ENCODE data around the gene SYP.
"Not testable (repeated sequence)": the region's sequence is repeated elsewhere in the genome, so short reads cannot be mapped to it uniquely, and the experiment has no call there.

Gene SYP

DNA sequence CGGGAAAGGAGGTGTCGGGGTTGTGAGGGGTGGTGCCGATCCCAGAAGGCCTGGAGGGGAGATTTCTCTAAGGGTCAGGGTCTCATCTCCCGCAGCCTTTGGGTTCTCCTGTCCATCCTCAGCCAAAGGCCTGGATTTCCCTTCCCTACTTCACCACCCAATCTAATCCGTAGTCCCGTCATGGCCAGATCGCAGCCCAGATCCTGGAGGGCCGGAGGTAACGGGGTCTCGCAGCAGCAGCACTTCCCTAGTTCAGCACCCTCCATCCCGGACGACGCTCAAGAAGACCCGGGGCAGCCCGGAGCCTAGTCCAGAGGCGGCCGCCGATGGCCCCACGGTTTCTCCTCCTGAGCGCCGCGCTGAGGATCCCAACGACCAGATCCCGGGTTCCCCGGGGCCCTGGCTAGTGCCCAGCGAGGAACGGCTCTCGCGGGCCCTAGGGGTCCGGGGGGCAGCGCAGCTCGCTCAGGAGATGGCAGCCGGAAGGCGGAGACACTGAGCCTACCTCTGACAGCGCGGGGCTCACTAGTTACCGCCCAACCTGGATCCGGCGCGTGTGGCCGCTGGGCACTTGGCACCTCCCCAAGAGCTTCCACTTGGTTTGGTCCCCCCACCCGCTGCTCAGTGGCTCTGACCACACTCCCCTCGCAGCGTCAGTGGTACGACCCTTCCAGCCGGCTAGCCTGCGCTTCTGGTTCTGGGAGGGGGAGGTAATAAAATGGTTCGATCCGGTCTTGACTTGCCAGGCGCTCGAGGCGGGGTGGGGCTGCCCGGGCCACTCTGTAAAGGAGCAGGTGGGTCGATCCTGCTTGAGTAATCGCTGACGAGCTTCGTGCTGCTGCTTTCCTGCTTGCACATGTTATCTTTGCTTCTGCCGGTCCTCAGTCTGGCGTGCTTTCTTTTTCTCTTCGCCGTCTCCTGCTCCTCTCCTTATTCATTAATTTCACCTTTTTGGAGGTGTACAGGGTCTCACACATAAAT is 33.8 kb downstream of the SYP start:
- peak; percentile 65 to 79 for DNase-seq

DNA sequence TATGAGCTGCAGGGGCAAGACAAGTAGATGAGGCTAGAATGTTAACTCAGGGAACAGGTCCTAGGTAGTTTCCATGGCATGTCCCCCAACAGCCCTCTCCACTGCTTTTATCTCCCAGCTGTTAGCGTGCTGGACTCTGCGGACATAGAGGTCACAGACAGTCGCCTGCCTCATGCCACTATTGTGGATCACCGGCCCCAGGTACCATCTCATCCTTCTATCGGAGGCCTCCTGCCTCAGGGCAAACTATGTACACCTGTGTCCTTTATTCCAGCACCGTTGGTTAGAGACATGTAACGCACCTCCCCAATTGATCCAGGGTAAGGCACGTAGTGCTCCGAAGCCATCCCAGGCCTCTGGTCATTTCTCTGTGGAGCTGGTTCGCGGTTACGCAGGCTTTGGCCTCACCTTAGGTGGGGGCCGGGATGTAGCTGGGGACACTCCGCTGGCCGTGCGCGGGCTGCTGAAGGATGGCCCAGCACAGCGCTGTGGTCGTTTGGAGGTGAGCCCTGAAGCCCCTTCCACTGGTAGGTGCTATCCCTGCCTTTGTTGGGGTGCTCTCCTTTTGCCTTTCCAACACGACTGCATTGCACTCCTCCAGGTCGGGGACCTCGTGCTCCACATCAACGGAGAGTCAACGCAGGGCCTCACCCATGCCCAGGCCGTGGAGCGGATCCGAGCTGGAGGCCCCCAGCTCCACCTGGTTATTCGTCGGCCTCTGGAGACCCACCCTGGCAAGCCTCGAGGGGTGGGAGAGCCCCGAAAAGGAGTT is 35.2 kb downstream of the SYP start:
- no peak for DNase-seq

DNA sequence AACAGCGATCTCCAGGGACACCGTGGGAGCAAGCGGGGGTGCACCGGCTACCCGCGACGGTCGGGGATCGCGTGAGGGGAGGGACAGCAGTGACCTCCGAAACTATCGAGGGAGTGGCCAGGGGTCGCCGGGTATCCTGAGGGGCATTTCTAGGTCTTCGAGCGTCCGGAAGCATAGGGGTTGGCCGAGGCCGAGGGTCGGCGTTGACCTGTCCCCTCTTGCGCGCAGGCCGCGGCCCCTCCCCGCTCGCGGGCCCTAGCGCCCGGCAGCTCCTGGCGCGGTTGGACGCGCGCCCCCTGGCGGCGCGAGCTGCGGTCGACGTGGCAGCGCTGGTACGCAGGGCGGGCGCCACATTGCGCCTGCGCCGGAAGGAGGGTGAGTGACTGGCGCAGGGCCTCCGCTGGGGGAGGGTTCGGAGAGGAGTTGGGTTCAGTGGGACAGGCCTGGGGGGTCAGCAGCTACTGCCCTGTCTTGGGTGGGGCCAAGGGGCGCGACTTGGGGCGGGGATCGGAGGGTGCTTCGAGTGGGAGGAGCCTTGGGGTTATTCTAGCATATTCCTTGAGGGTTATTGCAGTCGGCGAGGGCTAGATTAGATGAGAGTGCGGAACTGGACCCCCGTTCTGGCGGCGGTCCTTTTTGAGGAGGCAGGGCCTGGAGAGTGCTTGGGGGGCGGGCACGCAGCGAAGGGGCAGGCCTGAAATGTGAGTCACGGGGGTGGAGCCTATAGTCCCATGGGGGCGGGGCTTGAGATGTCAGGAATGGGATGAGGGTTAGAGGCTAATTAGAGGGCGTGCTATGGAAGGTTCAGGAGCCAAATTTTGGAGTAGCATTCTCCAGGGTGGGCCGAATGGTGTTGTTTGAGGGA is 36.2 kb downstream of the SYP start:
- DNase-seq, result peak; percentile 13 to 52

DNA sequence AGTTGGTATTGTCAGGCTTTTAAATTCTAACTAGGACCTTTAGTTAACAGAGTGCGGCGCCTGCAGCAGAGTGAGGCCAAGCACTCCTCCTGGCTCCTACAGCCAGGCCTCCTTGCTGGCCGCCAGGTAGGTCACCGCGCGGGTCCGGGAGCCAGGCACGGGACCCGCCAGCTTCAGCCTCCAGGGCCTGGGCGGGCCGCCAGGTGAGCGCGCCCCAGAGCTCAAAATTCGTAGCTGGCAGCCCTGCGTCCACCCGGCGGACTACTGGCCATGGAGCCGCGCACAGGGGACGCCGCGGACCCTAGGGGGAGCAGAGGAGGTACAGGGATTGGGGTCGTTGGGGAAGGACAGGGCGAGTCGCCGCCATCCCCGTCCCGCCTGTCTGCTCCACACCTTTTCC is 37.4 kb downstream of the SYP start, which contains the start of gene MAGIX:
TSS of gene MAGIX (plus strand) at position 139 of the 400 bp plus-strand sequence. CDS start at position 271, 132 bp downstream.
- DNase-seq, result no peak

DNA sequence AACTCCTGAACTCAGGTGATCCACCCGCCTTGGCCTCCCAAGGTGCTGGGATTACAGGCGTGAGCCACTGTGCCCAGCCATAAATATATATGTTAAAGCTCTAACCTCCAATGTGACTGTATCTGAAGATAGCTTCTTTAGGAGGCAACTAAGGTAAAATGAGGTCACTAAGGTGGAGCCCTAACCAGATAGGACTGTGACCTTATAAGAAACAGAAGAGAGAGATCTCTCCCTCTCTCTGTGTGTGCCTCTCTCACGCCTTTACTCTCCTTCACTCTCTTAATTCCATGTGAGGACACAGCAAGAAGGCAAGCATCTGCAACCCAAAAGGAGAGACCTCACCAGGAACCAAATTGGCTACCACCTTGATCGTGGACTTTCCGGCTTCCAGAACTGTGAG is 38.4 kb downstream of the SYP start:
- no peak for DNase-seq

DNA sequence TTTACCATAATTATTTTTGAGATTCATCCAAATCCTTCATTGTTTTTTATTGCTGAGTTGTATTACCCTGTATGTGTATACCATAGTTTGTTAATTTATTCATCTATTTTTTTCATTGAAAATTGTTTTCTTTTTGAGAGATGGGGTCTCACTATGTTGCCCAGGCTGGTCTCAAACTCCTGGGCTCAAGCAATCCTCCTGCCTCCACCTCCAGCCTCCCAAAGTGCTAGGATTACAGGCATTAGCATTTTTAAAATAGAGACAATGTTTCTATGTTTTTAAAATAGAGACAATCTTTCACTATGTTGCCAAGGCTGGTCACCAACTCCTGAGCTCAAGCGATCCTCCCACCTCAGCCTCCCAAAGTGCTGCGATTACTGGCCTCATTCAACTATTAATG is 39.1 kb downstream of the SYP start:
- DNase-seq, result no peak

DNA sequence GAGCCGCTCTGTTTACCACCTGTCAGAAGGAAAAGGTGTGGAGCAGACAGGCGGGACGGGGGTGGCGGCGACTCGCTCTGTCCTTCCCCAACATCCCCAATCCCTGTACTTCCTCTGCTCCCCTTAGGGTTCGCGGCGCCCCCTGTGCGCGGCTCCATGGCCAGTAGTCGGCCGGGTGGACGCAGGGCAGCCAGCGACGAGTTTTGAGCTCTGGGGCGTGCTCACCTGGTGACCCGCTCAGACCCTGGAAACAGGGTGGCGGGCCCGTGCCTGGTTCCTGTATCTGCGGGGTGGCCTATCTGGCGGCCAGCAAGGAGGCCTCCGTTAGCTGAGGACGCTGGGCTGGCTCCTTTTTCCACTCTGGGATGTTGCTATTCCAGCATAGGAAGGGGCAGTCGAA is 42.8 kb downstream of the SYP start:
- DNase-seq, result no peak

DNA sequence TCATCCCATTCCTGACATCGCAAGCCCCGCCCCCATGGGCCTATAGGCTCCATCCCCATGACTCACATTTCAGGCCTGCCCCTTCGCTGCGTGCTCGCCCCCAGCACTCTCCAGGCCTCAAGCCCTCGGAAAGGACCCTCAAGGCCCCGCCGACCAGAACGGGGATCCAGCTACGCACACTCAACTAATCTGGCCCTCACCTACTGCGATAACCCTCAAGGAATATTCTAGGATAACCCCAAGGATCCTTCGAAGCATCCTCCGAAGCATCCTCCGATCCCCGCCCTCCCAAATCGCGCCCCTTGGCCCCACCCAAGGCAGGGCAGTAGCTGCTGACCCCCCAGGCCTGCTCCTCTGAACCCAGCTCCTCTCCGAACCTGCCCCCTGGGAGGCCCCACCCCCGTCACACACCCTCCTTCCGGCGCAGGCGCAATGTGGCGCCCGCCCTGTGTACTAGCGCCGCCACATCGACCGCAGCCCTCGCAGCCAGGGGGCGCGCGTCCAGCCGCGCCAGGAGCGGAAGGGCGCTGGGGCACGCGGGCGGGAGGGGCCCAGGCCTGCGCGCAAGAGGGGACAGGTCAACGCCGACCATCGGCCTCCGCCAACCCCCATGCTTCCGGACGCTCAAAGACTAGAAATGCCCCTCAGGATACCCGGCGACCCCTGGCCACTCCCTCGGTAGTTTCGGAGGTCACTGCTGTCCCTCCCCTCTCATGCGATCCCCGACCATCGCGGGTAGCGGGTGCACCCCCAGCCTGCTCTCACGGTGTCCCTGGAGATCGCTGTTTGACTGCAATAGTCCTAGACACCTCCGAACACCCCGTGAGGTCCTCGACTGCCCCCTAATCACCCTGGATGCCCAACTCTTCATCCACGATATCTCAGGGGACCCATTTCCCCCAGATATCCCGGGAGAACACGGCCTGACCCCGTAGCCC is 43.8 kb downstream of the SYP start:
- DNase-seq, result peak; percentile 25 to 56

DNA sequence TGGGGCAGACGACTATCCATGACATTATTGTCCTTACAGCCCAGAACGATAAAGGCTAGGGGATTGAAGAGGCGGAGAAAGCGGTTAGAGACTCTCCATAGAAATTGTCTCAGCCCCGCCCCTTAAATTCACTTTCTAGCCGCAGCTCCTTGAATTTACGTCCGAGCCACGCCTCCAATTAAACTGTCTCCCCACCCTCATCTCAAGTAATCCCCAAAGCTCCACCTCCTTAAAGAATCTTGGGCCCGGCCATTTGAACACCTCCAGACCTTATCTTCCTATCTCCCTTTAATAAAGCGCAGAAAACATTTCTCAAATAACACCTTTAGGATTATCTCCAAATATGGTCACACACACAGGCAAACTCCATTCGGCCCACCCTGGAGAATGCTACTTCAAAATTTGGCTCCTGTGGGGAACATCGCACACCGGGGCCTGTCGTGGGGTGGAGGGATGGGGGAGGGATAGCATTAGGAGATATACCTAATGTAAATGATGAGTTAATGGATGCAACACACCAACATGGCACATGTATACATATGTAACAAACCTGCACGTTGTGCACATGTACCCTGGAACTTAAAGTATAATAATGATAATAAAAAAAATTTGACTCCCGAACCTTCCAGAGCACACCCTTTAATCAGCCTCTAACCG is 44.6 kb downstream of the SYP start:
- peak in 1 of 2 experiments; percentile 44 for DNase-seq

DNA sequence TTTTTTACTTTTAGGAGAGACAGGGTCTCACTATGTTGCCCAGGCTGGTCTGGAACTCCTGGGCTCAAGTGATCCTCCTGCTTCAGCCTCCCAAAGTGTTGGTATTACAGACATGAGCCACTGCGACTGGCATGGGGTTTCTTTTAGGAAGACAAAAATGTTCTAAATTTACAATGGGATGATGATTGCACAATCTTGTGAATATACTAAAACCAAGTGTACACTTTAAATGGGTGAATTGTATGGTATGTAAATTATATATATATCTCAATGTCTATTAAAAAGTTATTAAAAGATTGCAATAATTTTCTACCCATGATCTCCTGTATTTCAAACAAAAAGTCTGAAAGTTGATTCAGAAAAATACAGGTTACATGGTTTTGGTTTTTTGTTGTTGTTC is 46.5 kb downstream of the SYP start:
- no peak for DNase-seq

GRCh38 chrX:49149291-49149690 is 50.7 kb downstream of the SYP start:
- DNase-seq, result not testable (repeated sequence)

GRCh38 chrX:49148390-49149100 is 51.4 kb downstream of the SYP start:
- DNase-seq, result not testable (repeated sequence)

GRCh38 chrX:49147936-49148335 is 52.1 kb downstream of the SYP start:
- DNase-seq, result no peak

DNA sequence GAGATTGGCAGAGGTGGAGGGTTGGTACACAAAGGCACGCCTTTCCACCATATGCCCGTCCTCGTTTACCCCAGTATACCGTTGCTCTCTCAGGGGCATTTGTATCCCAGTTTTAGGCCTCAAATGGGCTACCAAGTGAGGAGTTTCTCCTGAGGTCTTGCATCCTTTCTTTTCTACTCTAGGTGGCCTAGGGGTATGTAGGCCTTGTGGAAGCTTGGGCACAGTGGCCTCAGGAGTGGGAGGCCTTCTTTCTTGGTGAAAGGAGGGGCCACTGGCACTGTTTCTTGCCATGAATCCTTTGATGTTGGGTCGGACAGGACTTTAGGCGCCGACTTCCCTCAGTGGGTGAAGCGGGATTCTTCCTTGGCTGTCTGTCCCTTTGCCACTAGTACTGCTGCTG is 52.7 kb downstream of the SYP start:
- DNase-seq, result no peak

- DNase-seq, result not testable (repeated sequence)
These were observed 56.8 kb downstream of the SYP start for GRCh38 chrX:49143154-49143553.

- DNase-seq, result not testable (repeated sequence)
These were observed 57.7 kb downstream of the SYP start for GRCh38 chrX:49142264-49142663.

DNA sequence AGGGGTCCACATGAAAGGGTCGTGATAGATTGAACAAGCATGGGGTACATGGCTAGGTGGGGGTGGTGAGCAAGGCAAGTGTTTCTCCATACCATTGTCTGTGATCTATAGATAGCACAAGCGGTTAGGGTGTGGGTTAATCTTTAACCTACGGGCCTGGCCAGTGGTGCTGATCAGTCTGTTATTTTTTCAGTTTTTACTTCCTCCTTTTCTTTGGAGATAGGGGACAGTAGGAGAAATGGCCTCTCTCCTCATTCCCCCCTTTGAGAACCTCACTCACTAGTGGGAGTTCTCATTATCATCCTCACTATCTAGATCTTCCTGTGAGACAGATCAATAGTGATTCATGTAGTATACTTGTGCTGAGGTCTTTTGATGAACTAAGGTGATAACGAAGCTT is 60.3 kb downstream of the SYP start:
- no peak for DNase-seq
